HG03097 (cell line): ENCODE data around the gene NR0B1.

ENCODE experiments used
- ATAC-seq: cut with Tn5 transposase; IDR thresholded peaks from one replicate; pipeline ENCODE4 v1.9.1; 2021; ENCODE audit not compliant: unreplicated experiment, low FRiP score

The NR0B1 gene

DNA sequence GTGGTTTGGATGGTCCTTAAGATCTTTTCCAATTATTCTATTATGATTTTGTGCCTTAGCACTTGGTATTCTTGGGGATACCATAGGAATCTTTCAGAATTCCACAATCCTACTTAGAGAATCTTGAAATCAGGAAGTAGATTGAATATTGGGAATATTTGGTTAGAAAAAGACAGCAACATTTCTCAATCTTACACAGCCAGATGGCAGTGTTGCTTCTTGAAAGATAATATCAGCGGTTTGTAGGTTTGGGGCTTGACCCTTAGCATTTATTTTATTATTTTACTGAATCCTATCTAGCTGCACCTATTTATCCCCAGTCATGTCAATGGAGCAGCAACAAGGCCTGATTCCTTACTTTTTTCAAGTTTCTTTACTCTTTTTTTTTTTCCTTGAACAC lies 33.7 kb downstream of the NR0B1 start:
- ATAC-seq = no peak

DNA sequence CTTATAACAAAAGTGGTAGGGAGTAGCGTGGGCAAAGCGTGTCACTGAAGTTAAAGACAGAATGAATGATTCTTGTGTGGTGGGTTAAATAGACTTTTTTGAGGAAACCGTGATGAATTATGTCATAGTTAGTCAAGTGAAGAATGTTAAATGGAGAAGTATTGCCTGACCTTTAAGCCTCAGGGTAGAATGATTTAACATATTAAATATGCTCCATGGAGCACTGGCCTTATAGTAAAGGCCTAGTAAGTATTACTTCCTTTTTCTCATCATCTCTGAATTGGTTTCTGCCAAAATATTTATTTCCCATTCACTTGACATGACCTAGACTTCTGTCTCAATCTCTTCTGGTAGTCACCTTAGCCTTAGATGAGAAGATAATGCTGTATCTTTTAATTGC lies 38.6 kb downstream of the NR0B1 start:
- no peak for ATAC-seq

DNA sequence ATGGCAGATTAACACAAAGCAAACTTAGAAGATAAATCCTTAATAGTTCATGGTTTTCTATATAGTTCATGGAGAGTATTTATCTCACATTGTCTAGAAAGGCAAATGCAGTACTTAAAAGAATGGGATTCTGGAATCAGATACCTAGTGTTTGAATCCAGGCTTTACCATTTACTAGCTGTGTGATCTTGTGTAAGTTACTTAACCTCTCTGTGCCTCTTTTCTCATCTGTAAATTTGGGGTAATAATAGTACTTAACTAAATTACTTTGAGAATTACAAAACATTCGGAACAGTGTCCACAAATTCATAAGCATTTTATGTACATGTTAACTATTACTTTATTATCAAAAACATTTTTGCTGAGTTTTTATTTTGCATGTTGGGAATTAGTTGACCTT lies 46.4 kb downstream of the NR0B1 start:
- ATAC-seq = no peak

DNA sequence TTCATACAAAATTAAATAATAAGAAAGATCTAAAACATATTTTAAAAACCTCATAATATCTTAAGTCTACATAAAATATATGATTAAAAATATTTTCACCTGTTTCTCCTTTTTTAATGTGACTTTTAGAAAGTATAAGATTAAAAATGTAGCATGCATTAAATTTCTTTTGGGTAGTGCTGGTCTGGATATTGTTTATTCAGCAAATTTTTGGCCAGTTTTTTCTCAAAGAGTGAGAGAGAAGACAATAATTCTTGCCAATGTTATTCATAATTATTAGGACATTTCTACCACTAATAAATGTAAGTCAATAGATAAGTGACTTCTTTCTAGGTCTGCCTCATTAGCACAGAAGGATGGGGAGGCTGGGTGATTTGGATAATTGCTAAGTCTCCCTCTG lies 48.2 kb downstream of the NR0B1 start:
- ATAC-seq = no peak

DNA sequence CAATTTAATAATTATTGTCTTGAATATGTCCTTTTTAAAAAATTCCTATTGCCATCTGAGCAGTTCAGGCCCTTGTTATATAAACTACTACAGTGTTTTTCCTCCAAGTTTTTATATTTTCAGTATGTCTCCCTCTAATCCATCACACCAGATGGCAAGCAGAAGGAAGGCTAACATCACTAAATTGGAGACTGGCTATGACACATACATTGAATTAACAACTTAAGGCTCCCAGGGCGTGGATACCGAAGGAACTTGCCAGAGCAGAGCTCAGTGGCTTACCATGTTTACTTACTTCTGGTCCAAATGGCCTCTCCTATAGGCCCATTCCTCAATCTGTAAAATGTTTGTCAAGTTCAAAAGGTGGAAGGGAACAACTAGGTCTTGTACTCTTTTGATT lies 49.3 kb downstream of the NR0B1 start:
- ATAC-seq = no peak
